G401 (cell line): ENCODE results near the gene KLHDC3. TPM values are rescaled to one million over a fixed set of nuclear protein-coding genes. Genes with fewer than 3 reads are reported as not detected.
"Not testable (repeated sequence)": the region's sequence is repeated elsewhere in the genome, so short reads cannot be mapped to it uniquely, and the experiment has no call there.

Source experiments
- DNase-seq: peaks from one replicate; pipeline ENCODE4 v3.0.0-alpha.2; 2015; ENCODE audit warnings: low spot score
- in situ Hi-C: cut with HindIII; loops from 2 replicates; pipeline ENCODE4 v1.10.0; 2016; ENCODE audit warnings: low sequenced_read_pairs, mixed read lengths
- total RNA-seq: library from RNA; depleted of rRNA; stranded (reverse); fragments of >200 nt; shearing (Covaris generic); gene quantifications from 2 replicates; pipeline ENCODE4 v1.2.3, GENCODE V29; 2014

Gene KLHDC3
- total RNA-seq, 1 experiment from 2014 or later, result 136 TPM

DNA sequence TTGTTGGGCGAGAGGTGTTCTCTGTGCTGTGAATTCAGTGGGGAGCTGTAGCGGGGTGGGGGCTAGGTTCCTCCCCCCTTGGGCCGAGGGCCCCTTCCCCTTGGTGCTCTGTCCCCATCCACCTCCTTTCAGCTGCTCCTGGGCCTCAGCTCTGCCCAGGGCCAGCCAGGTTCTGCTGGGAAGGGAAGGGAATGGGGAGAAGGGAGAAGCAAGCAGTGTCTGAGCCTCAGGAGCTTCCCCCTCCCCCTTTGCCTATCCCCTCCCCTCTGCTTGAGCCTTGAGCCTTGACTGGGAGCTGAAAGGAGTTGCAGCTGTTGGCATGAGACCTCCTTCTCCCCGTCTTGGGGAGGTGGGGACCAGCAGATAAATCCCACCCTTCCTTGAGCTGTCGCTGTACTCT, 6.8 kb downstream of the KLHDC3 start:
- no peak for DNase-seq
- in situ Hi-C loops, result no loop called here

DNA sequence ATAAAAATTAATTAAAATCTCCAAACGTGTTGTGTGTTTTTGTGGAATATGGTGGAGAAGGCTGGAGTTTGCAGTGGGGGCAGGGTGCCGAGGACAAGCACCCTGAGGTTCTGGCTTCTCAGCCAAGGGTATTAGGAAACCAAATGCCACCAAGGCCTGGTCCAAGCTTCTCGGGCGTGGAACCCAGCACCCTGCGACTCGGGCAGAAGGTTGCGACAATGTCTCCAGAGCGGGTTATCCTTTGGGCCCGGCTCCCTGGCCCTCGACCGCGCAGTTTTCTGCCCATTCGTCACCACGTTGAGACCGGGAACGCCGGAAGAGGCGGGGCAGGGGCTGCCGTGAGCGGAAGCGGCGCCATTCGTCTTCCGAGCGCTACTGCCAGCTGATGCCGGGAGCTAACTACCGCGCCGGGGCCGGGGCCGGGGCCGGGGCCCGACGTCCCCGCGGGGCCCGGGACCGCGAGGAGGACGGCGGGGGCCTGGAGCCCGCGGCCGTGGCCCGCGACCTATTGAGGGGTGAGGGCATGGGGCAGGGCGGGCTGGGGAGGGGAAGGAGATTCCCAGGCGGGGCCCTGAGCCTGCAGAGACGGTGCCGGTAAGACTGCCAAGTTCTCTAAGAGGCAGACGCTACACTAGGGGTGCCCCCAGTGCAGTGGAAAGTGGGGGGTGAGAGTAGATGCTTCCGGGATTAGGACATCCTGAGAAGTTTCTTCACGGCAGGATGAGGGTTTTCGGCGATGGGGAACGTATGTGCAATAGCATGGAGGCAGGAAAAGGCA, 7.4 kb downstream of the KLHDC3 start, which contains the start of gene RRP36:
RRP36 (plus strand) TSS at position 354 of the 778 bp plus-strand sequence; CDS start at position 386, 32 bp downstream.
- in situ Hi-C loops, result no loop called here
- peak; percentile 84 for DNase-seq

DNA sequence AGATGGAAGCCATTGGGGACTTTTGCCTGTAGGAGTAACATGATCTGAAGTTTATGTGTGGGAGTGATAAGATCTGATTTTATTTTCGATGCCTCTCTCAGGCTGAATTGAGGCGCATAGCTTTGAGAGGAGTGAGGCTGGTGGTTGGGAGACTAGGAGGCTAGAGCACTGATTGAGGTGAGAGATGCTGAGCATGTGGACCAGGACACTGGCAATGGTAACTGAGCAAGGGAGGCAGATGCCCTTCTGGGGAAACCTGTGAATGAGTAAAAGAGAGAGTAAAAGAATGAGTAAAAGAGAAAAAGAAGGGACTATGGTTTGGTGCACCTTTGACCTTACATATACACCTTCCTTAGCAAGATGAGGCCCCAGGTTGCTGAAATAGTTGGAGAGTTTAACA, 10.4 kb downstream of the KLHDC3 start:
- DNase-seq, result no peak
- in situ Hi-C loops, result no loop called here

DNA sequence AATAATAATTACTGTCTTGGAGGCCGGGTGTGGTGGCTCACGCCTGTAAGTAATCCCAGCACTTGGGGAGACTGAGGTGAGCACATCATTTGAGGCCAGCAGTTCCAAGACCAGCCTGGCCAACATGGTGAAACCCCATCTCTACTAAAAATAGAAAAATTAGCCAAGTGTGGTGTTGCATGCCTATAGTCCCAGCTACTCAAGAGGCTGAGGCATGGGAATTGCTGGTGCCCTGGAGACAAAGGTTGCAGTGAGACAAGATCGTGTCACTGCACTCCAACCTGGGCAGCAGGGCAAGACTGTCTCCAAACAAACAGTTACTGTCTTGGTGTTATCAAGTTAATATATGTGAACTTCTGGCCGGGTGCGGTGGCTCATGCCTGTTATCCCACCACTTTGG, 12.3 kb downstream of the KLHDC3 start:
- DNase-seq, result no peak
- in situ Hi-C loops, result no loop called here

DNA sequence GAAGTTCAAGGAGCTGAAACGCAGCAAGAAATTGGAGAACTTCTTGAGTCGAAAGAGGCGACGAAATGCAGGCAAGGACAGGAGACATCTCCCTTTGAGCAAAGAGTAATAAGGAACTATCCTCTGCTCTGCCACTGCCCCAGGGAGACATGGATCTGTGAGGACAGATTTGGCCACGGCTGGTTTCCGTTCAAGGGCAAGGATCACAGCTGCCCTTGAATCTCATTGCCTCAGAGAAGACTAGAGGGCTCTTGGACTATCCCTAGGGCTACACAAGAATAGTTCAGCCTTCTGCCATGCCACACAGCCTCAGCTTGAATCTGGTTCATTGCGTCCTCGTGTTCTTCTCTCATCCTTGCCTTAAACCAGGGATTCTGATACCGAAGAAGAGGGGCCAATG, 15.1 kb downstream of the KLHDC3 start:
- in situ Hi-C loops, result no loop called here

DNA sequence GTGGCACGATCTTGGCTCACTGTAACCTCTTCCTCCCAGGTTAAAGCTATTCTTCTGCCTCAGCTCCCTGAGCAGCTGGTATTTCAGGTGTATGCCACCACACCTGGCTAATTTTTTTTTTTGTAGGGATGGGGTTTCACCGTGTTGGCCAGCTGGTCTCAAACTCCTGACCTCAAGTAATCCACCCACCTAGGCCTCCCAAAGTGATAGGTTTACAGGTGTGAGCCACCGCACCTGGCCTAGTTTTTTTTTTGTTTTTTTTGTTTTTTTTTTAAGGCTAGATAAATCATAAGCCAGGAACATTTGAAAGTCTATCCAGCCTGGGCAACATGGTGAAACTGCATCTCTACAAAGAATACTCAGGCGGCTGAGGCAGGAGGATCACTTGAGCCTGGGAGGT, 18.3 kb downstream of the KLHDC3 start:
- DNase-seq, result no peak
- in situ Hi-C loops, result no loop called here

More for the DNA sequence above, 15.1 kb downstream of the KLHDC3 start:
- DNase-seq, result no peak

DNA sequence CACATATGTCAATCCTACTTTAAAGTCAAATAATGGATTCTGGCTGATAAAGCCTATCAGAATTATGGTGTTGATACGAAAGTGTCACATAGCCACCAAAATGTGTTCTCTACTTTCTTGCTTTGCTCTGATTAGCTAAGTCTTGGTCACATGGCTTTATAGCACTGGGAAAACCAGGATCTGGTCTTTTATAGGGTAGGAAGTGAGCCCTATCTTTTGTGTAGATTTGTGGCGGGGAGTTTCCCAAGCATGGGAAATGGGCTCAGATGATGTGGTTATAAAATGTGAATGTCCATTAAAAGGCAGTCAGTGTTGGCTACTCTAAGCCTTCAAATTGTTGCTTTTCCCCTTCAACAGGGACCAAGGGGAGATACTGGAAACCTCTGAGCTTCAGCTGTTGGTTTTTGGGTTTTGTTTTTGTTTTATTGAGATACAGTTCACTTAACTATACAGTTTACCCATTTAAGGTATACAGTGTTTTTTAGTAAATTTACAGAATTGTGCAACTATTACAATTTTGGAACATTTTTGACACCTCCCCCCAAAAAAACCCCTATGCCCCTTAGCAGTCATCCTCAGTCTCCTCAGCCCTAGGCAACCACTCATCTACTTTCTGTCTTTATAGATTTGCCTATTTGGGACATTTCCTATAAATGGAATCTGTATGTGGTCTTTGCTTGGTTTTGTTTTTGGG, 19.6 kb downstream of the KLHDC3 start:
- DNase-seq, result no peak
- in situ Hi-C loops, result no loop called here

DNA sequence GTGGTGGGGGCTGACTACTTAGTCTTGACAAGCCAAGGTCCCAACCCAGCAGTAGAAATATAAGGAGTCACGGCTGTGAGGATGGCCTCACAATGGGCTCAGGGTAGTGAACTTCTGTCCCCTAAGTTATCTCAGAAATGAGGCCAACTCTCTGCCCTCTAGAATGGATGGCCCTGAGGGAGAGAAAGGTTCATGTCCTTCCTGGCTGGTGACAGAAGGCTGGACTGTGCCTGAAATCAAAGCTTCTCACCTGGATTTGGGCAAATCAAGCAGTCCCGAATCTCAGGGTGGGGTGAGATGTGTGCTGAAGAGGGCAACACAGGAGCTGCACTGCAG, 20.1 kb downstream of the KLHDC3 start:
- in situ Hi-C loops, result no loop called here
- no peak for DNase-seq

DNA sequence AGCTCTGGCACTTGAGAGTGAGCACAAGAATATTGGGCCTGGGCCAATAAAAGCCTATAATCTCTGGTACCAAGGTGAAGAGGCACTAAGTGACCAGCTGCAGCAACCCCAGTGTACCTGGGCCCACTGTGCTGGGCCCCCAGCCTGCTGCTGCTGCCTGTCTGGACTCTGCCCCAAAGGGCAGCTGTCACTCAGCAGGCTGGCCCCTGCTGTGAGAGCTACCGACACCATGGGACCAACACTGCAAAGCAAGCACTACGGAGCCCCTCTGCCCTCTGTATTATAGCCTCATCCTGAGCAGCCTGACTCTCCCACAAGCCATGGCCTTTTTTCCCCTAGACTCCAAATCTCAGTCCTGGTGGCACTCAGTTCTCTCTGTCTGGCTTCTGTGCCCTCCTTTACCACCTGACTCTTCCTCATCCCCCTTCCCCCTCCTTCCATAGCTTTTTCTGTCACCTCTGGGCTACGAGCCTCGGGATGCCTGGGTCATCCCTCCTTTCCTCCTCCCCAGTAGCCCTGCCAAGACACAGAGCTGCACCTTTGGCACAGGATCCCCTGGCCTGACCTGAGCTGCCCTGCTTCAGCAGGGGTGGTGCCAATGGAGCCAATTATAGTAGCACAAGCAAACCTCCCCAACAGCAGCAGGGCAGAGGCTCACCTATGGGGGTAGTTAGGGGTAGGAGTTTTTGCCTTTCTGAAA, 21.6 kb downstream of the KLHDC3 start:
- DNase-seq, result no peak

DNA sequence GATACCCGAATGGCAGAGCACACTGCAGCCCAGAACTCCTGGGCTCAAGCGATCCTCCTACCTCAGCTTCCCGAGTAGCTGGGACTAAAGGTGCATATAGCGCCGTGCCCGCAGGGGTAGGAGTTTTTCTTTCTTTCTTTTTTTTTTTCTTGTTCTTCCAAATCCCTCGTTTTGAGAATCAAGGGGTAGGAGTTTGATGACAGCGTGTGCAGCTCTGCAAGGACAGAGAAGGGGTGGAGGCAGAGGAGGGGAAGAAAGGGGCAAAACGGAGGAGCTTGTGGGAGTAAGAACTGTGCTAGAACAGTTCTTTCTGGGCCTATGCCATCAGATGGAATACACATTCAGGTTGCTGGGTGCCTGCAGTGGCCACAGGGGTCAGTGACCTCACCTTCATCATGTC, 22.7 kb downstream of the KLHDC3 start:
- DNase-seq, result no peak
- in situ Hi-C loops, result no loop called here

More for the DNA sequence above, 21.6 kb downstream of the KLHDC3 start:
- in situ Hi-C loops, result no loop called here

DNA sequence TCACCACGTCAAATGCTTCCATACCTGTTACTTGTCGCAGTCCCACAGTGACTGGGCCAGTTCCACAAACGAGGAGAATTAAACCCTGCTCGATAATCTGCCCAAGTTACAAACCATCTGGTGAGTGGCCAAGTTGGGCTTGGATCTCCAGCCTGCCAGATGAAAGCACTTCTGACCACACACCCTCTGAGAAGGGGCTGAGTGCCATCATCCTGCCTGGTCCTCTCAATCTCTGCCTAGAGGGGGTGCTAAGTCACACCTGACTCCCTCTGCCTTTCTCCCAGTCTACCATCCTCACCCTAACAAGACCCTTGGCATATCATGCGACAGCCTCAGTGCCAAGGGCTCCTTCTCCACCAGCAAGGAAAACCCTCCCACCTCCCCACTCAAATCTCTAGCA, 23.1 kb downstream of the KLHDC3 start:
- DNase-seq, result no peak
- in situ Hi-C loops, result no loop called here

DNA sequence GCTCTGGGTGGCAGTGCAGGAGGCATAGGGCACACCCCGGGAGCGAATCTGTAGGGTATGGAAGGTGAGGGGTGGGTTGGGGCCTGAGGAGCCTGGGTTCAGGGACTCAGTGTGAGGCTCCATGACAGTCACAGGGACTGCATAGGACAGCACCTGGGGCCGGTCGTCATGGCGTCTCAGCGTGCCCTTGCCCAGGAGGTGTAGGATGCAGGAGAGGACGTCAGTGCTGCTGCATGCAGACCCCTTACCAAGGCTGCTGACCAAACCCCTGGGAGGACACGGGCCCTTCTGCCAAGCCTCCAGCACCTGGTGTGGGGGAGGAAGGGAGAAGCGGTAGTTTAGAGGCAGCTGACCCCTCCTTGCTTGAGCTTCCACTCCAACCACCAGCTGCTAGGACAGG, 23.7 kb downstream of the KLHDC3 start:
- DNase-seq, result no peak
- in situ Hi-C loops, result no loop called here

DNA sequence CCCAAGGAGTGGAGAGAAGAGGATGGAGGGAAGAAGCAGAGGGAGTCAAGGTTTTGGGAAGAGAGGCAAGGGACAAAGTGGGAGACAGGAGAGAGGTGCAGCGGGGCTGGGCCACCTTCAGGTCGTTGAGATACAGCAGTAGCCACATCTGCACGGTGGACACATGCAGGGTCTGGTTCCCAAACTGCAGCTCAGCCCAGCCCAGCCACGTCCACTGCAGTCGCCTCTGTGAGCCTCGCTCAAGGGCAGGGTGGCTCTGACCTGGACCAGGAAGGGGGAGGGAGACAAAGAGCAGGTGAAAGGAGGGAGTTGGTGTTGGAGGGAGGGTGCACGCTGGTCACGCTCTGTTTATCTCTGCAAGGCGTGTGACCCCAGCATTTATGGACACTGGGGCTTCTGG, 24.7 kb downstream of the KLHDC3 start:
- in situ Hi-C loops, result no loop called here
- no peak for DNase-seq

DNA sequence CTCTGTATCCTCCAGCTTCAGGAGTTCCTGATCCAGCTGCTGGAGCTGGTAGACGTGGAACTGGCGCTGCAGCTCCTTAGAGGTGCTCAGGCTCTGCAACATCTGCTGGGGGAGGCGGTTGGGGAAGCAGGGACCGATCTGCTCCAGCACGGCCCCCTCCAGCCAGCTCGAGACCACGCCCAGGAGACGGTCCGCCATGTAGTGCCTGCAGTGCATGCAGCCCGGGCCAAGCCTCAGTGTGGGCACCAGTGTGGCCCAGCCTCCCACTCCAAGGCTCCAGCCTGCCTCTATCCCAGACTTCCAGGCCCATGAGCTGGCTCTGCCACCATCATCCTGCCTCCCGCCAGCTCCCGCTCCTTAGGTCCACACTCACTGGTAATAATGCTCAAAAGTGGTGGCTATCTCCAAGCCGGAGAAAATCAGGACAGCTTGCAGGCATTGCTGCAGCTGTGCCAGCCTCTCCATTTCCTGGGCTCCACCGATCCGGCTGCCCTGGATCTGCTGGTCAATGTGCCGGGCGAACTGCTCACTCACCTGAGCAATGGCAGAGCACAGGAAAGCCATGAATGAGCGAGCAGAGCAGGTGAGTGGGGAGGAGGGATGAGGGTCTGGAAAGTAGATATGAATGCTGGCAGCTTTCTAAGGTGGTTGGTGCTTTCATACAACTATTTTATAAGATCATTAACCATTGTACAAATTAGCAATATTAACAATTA, 26.7 kb downstream of the KLHDC3 start:
- DNase-seq, result peak; percentile 68
- in situ Hi-C loops, result no loop called here

DNA sequence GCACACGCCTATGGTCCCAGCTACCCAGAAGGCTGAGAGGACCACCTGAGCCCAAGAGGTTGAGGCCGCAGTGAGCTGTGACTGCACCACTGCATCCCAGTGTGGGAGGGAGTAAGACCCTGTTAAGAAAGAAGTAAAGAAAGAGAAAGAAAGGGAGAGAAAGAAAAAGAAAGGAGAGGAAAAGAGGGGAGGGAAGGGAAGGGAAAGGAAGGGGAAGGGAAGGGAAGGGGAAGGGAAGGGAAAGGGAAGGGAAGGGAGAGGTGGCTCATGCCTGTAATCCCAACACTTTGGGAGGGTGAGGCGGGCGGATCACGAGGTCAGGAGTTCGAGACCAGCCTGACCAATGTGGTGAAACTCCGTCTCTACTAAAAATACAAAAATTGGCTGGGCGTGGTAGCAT, 27.4 kb downstream of the KLHDC3 start:
- in situ Hi-C loops, result not testable (repeated sequence)

DNA sequence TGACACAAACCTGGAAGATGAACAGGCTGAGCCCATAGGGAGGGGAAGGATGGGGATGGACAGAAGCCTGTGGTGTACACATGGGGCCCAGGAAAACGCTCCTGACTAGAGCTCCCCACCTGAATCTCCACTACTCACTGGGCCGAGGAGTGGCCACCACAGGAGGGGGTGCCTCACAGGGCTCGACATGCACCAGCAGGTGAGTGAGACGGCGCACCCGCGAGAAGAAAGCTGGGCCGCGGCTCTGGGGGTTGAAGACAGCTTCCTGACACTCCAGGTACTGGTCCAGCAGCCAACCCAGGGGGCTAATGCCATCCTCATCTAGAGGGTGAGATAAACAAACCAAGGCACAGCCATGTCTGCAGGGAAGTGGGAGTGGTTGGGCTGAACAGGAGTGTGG, 29.3 kb downstream of the KLHDC3 start:
- no peak for DNase-seq
- in situ Hi-C loops, result no loop called here

More for the DNA sequence above, 27.4 kb downstream of the KLHDC3 start:
- not testable (repeated sequence) for DNase-seq

DNA sequence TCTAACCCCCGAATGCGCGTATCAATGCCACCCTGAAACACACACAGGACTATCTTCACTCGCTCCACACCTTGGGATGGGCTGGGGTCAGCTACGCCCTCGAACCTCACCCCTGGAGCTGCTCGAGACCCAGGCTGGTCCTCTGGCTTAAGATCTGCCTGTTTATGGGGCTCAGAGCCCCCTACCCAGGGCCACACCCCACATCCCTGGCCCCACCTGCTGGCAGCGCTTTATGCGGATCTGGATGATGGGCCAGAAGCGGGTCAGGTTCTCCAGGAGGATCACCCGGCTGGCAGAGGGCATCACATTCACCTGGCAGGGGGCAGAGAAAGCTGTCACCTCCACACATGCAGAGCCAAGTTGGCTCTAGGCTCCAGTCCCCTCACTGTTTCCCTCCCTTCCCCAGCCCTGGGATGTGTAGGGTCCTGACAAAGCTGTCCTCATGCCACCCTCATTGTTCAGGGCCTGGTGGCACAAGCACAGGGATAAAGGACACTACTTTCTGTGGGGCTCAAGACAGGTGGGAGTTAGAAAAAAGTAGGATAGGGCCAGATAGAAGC, 31.4 kb downstream of the KLHDC3 start:
- in situ Hi-C loops, result no loop called here
- peak; percentile 66 for DNase-seq

DNA sequence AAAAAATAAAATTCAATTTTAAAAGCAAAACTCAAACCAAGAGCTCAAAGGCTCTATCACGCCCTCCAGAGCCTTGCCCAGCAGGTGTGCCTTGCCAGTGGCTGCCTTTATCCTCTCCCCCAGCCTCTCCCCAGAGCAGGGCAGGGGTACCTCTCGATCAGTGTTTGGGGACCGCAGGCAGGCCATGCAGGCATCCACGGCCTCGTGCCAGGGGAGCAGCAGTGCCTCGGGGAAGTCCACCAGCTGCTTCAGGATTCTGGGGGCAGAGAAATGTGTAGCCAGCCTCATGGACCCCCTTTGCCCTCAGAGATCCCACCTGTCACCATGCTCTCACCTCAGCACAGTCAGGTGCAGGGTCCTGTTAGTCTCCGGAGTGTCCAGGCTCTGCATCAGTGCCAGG, 33.9 kb downstream of the KLHDC3 start:
- in situ Hi-C loops, result no loop called here
- DNase-seq, result no peak

DNA sequence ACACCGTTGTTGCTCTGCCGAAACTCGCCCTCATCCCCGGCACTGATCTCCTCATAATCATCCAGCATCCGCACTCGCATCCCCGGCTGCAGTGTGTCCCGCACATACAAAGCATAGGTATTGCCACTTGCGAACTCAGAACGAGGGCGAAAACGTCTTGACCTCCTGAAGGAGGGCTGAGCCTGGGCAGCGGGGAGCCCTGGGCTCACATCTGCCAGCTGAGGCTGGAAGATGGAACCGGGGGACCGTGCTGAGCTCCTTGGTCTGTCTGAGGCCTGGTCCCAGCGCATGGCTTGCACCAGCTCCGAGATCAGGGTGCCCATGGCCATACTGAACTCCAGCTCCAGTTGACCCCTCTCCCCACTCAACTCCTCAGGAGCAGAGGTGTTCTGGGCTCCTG, 36.9 kb downstream of the KLHDC3 start:
- no peak for DNase-seq
- in situ Hi-C loops, result no loop called here
